Measurements from ENCODE around the gene PFKFB2.

PFKFB2 gene

DNA sequence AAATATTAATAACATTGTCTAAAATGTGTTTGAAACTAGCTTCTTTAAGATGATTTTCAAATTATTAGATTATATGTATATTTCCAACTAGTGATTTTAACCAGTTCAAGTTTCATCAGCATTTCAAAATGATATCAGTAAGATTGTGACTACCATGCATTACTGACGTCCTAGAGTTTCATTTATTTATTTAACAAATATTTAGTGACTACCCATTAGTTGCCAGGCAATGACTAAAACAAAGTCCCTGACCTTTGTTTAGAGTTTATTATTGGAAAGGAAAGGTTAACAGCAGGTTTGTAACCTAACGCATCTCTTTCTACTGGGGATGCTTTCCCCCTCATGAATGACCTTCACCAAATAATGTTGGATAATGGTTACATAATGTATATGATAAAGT lies 28.0 kb downstream of the PFKFB2 start:
- H3K27me3 ChIP-seq (ENCODE audit: insufficient read depth, poor library complexity, severe bottlenecking): no peaks in the 10 kb centered on the region
- TF ChIP-seq CTCF (IDR thresholded peaks at IDR 0.05; ENCODE audit: poor library complexity, severe bottlenecking): no peak
- no peak for DNase-seq (ENCODE audit: low spot score)

GRCh38 chr1:207081806-207082205 lies 28.7 kb downstream of the PFKFB2 start:
- no peaks in the 10 kb centered on the region for H3K4me1 ChIP-seq (ENCODE audit: insufficient read depth, poor library complexity, severe bottlenecking)
- no peak for ATAC-seq (ENCODE audit: low read depth)

More for the DNA sequence above, 28.0 kb downstream of the PFKFB2 start:
- ATAC-seq (ENCODE audit: low read depth): no peak
- no peaks in the 10 kb centered on the region for H3K4me1 ChIP-seq (ENCODE audit: insufficient read depth, poor library complexity, severe bottlenecking)
- no peaks in the 10 kb centered on the region for H3K36me3 ChIP-seq (ENCODE audit: low read depth)
- H3K27ac ChIP-seq (ENCODE audit: poor library complexity, severe bottlenecking): no peak overlapping the region
- no peak overlapping the region for H3K4me3 ChIP-seq (ENCODE audit: severe bottlenecking)
- no peaks in the 10 kb centered on the region for H3K9me3 ChIP-seq (ENCODE audit: severe bottlenecking)

GRCh38 chr1:207084232-207084631 lies 31.2 kb downstream of the PFKFB2 start:
- Histone ChIP-seq H3K36me3 (ENCODE audit: low read depth) (no peaks in the 10 kb centered on the region), H3K9me3 (ENCODE audit: severe bottlenecking) (no peaks in the 10 kb centered on the region), H3K4me1 (ENCODE audit: insufficient read depth, poor library complexity, severe bottlenecking) (peaks cover 3% of the 10 kb centered on the region), H3K27me3 (ENCODE audit: insufficient read depth, poor library complexity, severe bottlenecking) (no peaks in the 10 kb centered on the region), H3K4me3 (ENCODE audit: severe bottlenecking) (no peak overlapping the region), H3K27ac (ENCODE audit: poor library complexity, severe bottlenecking) (no peak overlapping the region)
- no peak; the same call in 2 of the 3 replicates for ATAC-seq (ENCODE audit: low read depth)
- no peak for DNase-seq (ENCODE audit: low spot score)
- no peak for TF ChIP-seq CTCF (IDR thresholded peaks at IDR 0.05; ENCODE audit: poor library complexity, severe bottlenecking)

More at GRCh38 chr1:207081806-207082205, 28.7 kb downstream of the PFKFB2 start:
- no peaks in the 10 kb centered on the region for H3K9me3 ChIP-seq (ENCODE audit: severe bottlenecking)
- no peak for TF ChIP-seq CTCF (IDR thresholded peaks at IDR 0.05; ENCODE audit: poor library complexity, severe bottlenecking)
- no peak for DNase-seq (ENCODE audit: low spot score)
- no peak overlapping the region for H3K27ac ChIP-seq (ENCODE audit: poor library complexity, severe bottlenecking)
- H3K4me3 ChIP-seq (ENCODE audit: severe bottlenecking): no peak overlapping the region
- H3K36me3 ChIP-seq (ENCODE audit: low read depth): no peaks in the 10 kb centered on the region
- H3K27me3 ChIP-seq (ENCODE audit: insufficient read depth, poor library complexity, severe bottlenecking): no peaks in the 10 kb centered on the region

- H3K27ac ChIP-seq (ENCODE audit: poor library complexity, severe bottlenecking): no peak overlapping the region
- H3K4me3 ChIP-seq (ENCODE audit: severe bottlenecking): no peak overlapping the region
- no peak for DNase-seq (ENCODE audit: low spot score)
- no peaks in the 10 kb centered on the region for H3K27me3 ChIP-seq (ENCODE audit: insufficient read depth, poor library complexity, severe bottlenecking)
- peak; percentile 81 for TF ChIP-seq CTCF (IDR thresholded peaks at IDR 0.05; ENCODE audit: poor library complexity, severe bottlenecking)
- peaks cover 3% of the 10 kb centered on the region for H3K4me1 ChIP-seq (ENCODE audit: insufficient read depth, poor library complexity, severe bottlenecking)
- ATAC-seq (ENCODE audit: low read depth): peak; percentile 84
- no peaks in the 10 kb centered on the region for H3K9me3 ChIP-seq (ENCODE audit: severe bottlenecking)
- H3K36me3 ChIP-seq (ENCODE audit: low read depth): no peaks in the 10 kb centered on the region
Measured at GRCh38 chr1:207084701-207085180, 31.7 kb downstream of the PFKFB2 start.

- no peak for ATAC-seq (ENCODE audit: low read depth)
- H3K4me1 ChIP-seq (ENCODE audit: insufficient read depth, poor library complexity, severe bottlenecking): peaks cover 3% of the 10 kb centered on the region
- no peak for TF ChIP-seq CTCF (IDR thresholded peaks at IDR 0.05; ENCODE audit: poor library complexity, severe bottlenecking)
Measured at GRCh38 chr1:207085887-207086286, 32.8 kb downstream of the PFKFB2 start.

More at GRCh38 chr1:207085887-207086286, 32.8 kb downstream of the PFKFB2 start:
- Histone ChIP-seq H3K9me3 (ENCODE audit: severe bottlenecking) (no peaks in the 10 kb centered on the region), H3K27me3 (ENCODE audit: insufficient read depth, poor library complexity, severe bottlenecking) (no peaks in the 10 kb centered on the region), H3K4me3 (ENCODE audit: severe bottlenecking) (no peak overlapping the region), H3K36me3 (ENCODE audit: low read depth) (no peaks in the 10 kb centered on the region), H3K27ac (ENCODE audit: poor library complexity, severe bottlenecking) (no peak overlapping the region)
- no peak for DNase-seq (ENCODE audit: low spot score)
